ENCODE results near the gene WDR55. TPM values are rescaled to one million over a fixed set of nuclear protein-coding genes. Genes with fewer than 3 reads are reported as not detected.

Gene WDR55
- total and polyA plus RNA-seq, 2 of the 4 experiments (the other 2 are of a cell fraction): 19.0 to 20.4 TPM

GRCh38 chr5:140690941-140691924 is 26.5 kb downstream of the WDR55 start, which contains the start of the genes HARS1 and HARS2:
TSS of gene HARS1 (minus strand) at chr5:140691370. CDS start at chr5:140691304, 66 bp downstream.
TSS of gene HARS2 (plus strand) at chr5:140691455. CDS start at chr5:140691649, 194 bp downstream.
- POLR2A ChIA-PET (ENCODE audit: unreplicated experiment): interaction anchor here (0.6 to 0.9 kb wide), 2 partner anchors 9 to 476 kb away, joined by 3 to 4 read pairs; partner anchors contain the start of gene ZMAT2
- TF ChIP-seq RCOR1 (IDR thresholded peaks at IDR 0.05; ENCODE audit: insufficient replicate concordance, low read length) (no peak), RAD21 (IDR thresholded peaks at IDR 0.05; ENCODE audit: low read length) (no peak; the same call in 1 of the 2 replicates), CEBPB (IDR thresholded peaks at IDR 0.05; ENCODE audit: low read depth, low read length) (no peak), SMC3 (IDR thresholded peaks at IDR 0.05; ENCODE audit: low read depth, low read length) (no peak), CTCF (conservative IDR thresholded peaks at IDR 0.05; ENCODE audit: low read depth, low read length) (0 out of 2 replicates have a peak, but pooled peaks have one; percentile 5), CHD1 (IDR thresholded peaks at IDR 0.05; ENCODE audit: low read depth, low read length) (no peak), MAZ (IDR thresholded peaks at IDR 0.05; ENCODE audit: borderline replicate concordance, low read depth, low read length) (peak; percentile 52; the same call in 1 of the 2 replicates), ELK1 (IDR thresholded peaks at IDR 0.05; ENCODE audit: borderline replicate concordance, low read depth, low read length) (peak; percentile 83; the same call in 1 of the 2 replicates), RFX5 (IDR thresholded peaks at IDR 0.05; ENCODE audit: low read depth, low read length) (no peak), USF2 (IDR thresholded peaks at IDR 0.05; ENCODE audit: low read depth, low read length) (no peak; the same call in 1 of the 2 replicates), NFE2L2 (IDR thresholded peaks at IDR 0.05; ENCODE audit: low read depth, low read length) (no peak)

More at GRCh38 chr5:140690941-140691924, 26.5 kb downstream of the WDR55 start, which contains the start of the genes HARS1 and HARS2:
- Histone ChIP-seq H2AK9ac (replicated peaks; ENCODE audit: low read depth, low read length, poor library complexity) (peak within 1 kb of the TSS; percentile 89), H3K27me3 (ENCODE audit: control insufficient read depth, insufficient read depth, low read length) (no peaks in the 10 kb centered on the region), H3K23ac (ENCODE audit: low read depth, low read length) (peak within 1 kb of the TSS; percentile 94), H2BK20ac (ENCODE audit: low read depth, low read length) (no peak within 1 kb of the TSS), H4K20me1 (ENCODE audit: insufficient read depth, low read length) (no peaks in the 10 kb centered on the region), H4K8ac (ENCODE audit: low read depth in 2 of 2, low read length in 2 of 2) (peak within 1 kb of the TSS; percentile 93 to 98), H2BK15ac (ENCODE audit: low read depth, low read length) (peak within 1 kb of the TSS; percentile 46; the same call in 1 of the 3 replicates), H3K9ac (ENCODE audit: low read depth, low read length) (peak within 1 kb of the TSS; percentile 96), H3K4me1 (ENCODE audit: control insufficient read depth, insufficient read depth, low read length) (peaks cover 2% of the 10 kb centered on the region; the same call in 1 of the 2 replicates), H3K79me1 (ENCODE audit: low read depth in 1 of 2, low read length in 2 of 2) (peaks cover 46 to 48% of the 10 kb centered on the region in 2 experiments), H3K9me3 (ENCODE audit: control insufficient read depth, insufficient read depth, low read length) (no peaks in the 10 kb centered on the region), H4K5ac (ENCODE audit: low read depth, low read length) (peak within 1 kb of the TSS; percentile 93), H3K27ac (ENCODE audit: insufficient read depth, low read length) (peak within 1 kb of the TSS; percentile 92), H3K4me3 (ENCODE audit: insufficient read depth, low read depth, low read length) (peak within 1 kb of the TSS; percentile 83), H3K4ac (ENCODE audit: low read depth, low read length) (peak within 1 kb of the TSS; percentile 96), H3K9me1 (ENCODE audit: insufficient read depth, low read length) (no peaks in the 10 kb centered on the region), H3K4me2 (ENCODE audit: low read depth, low read length) (peak within 1 kb of the TSS; percentile 83), H3K14ac (replicated peaks; ENCODE audit: low read depth, low read length) (peak within 1 kb of the TSS; percentile 97), H2BK5ac (ENCODE audit: low read depth, low read length, poor library complexity, severe bottlenecking) (peak within 1 kb of the TSS; percentile 77), H2AK5ac (ENCODE audit: low read depth, low read length) (peak within 1 kb of the TSS; percentile 71), H2AFZ (replicated peaks; ENCODE audit: low read length, poor library complexity) (peak within 1 kb of the TSS; percentile 98), H4K91ac (ENCODE audit: insufficient read depth, low read depth, low read length) (peak within 1 kb of the TSS; percentile 91), H3K56ac (ENCODE audit: extremely low read depth, insufficient read depth, low read length) (peak within 1 kb of the TSS; percentile 89), H3K36me3 (ENCODE audit: control insufficient read depth, insufficient read depth, low read length) (peaks cover 26% of the 10 kb centered on the region), H2BK120ac (ENCODE audit: low read depth, low read length) (peak within 1 kb of the TSS; percentile 73; the same call in 1 of the 2 replicates), H3K18ac (ENCODE audit: low read depth, low read length) (peak within 1 kb of the TSS; percentile 43; the same call in 1 of the 2 replicates)
- WGBS, 2 experiments (ENCODE audit: extremely low coverage in 2 of 2, insufficient read length in 1 of 2): 0% methylated on average over 36 of the region's 61 CpGs; no CpG with 5 or more reads in 1 of the 2 experiments
- peak; percentile 95 for ATAC-seq (ENCODE audit: low read depth)
- DNase-seq: peak; percentile 95
- CTCF ChIA-PET: interaction anchor here (0.7 kb wide), 1 partner anchor 29 kb away, joined by 3 read pairs; no protein-coding TSS in a partner anchor
- BruUV-seq (replicated peaks): no TSS peak
- intact Hi-C loops (cut with micrococcal nuclease): loop anchor here (1.0 to 10.0 kb wide), 2 partner anchors 27 to 446 kb away; partner anchors contain the start of gene WDR55
- in situ Hi-C loops (cut with MboI; ENCODE audit: low sequenced_read_pairs): loop anchor here (25.0 kb wide), 1 partner anchor 896 kb away; no protein-coding TSS in a partner anchor
- dilution Hi-C loops (cut with HindIII; ENCODE audit: low sequenced_read_pairs, unreplicated experiment): no loop called here
